ENCODE measurements around the gene PACSIN1.

The PACSIN1 gene

GRCh38 chr6:34549804-34550202 lies 83.9 kb downstream of the PACSIN1 start:
- Histone ChIP-seq H3K36me3 (ENCODE audit: control insufficient read depth in 5 of 5, insufficient read depth in 5 of 5, low read length in 5 of 5) (no peaks in the 10 kb centered on the region), H3K4me3 (ENCODE audit: low read depth in 1 of 5, low read length in 5 of 5) (no peak overlapping the region), H3K9me3 (ENCODE audit: control insufficient read depth in 5 of 5, low read length in 5 of 5) (no peaks in the 10 kb centered on the region), H3K4me1 (ENCODE audit: control insufficient read depth in 5 of 5, insufficient read depth in 5 of 5, low read length in 5 of 5) (peaks cover 0 to 17% (median 3%) of the 10 kb centered on the region in 5 donors), H3K27ac (ENCODE audit: low read depth, low read length) (no peak overlapping the region), H3K9ac (ENCODE audit: low read length in 5 of 5) (no peak overlapping the region), H3K27me3 (ENCODE audit: control insufficient read depth in 5 of 5, insufficient read depth in 4 of 5, low read length in 5 of 5) (peaks cover 0 to 3% (median 0%) of the 10 kb centered on the region in 5 donors)

- no peak overlapping the region for H3K4me3 ChIP-seq (ENCODE audit: low read depth in 1 of 5, low read length in 5 of 5)
- no peak overlapping the region for H3K27ac ChIP-seq (ENCODE audit: low read depth, low read length)
- no peaks in the 10 kb centered on the region for H3K9me3 ChIP-seq (ENCODE audit: control insufficient read depth in 5 of 5, low read length in 5 of 5)
- no peaks in the 10 kb centered on the region for H3K36me3 ChIP-seq (ENCODE audit: control insufficient read depth in 5 of 5, insufficient read depth in 5 of 5, low read length in 5 of 5)
- peaks cover 0 to 7% (median under 1%) of the 10 kb centered on the region in 5 donors for H3K27me3 ChIP-seq (ENCODE audit: control insufficient read depth in 5 of 5, insufficient read depth in 4 of 5, low read length in 5 of 5)
- no peak overlapping the region for H3K9ac ChIP-seq (ENCODE audit: low read length in 5 of 5)
- peaks cover 0 to 12% (median 3%) of the 10 kb centered on the region in 5 donors for H3K4me1 ChIP-seq (ENCODE audit: control insufficient read depth in 5 of 5, insufficient read depth in 5 of 5, low read length in 5 of 5)
Measured at GRCh38 chr6:34551720-34552119, 85.8 kb downstream of the PACSIN1 start.

DNA sequence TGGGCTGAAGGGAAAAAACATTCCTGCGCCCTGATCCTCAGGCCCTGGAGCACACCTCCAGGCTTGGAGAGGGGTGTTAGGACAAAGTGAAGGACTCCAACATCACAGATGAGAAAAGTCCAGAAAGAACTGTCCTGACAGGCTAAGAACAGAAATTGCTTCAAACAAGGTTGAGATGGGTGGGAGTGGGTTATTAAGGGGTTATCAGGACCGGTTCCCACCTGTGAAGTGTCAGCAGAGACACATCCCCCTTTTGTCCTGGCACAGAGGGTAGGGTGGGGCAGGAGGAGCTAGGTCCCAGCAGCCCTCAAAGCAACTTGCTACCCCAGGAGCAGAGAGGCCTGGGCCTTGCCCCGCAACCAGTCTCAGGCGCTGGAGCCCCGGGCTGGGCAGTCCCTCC lies 86.7 kb downstream of the PACSIN1 start:
- no peak overlapping the region for H3K4me3 ChIP-seq (ENCODE audit: low read depth in 1 of 5, low read length in 5 of 5)
- H3K9me3 ChIP-seq (ENCODE audit: control insufficient read depth in 5 of 5, low read length in 5 of 5) = no peaks in the 10 kb centered on the region
- H3K4me1 ChIP-seq (ENCODE audit: control insufficient read depth in 5 of 5, insufficient read depth in 5 of 5, low read length in 5 of 5) = peaks cover 0 to 7% (median 0%) of the 10 kb centered on the region in 5 donors
- H3K36me3 ChIP-seq (ENCODE audit: control insufficient read depth in 5 of 5, insufficient read depth in 5 of 5, low read length in 5 of 5) = no peaks in the 10 kb centered on the region
- H3K27me3 ChIP-seq (ENCODE audit: control insufficient read depth in 5 of 5, insufficient read depth in 4 of 5, low read length in 5 of 5) = peaks cover 0 to 9% (median 3%) of the 10 kb centered on the region in 5 donors
- no peak overlapping the region for H3K9ac ChIP-seq (ENCODE audit: low read length in 5 of 5)
- no peak overlapping the region for H3K27ac ChIP-seq (ENCODE audit: low read depth, low read length)

GRCh38 chr6:34553146-34553545 lies 87.3 kb downstream of the PACSIN1 start:
- Histone ChIP-seq H3K27ac (ENCODE audit: low read depth, low read length) (no peak overlapping the region), H3K9ac (ENCODE audit: low read length in 5 of 5) (no peak overlapping the region), H3K9me3 (ENCODE audit: control insufficient read depth in 5 of 5, low read length in 5 of 5) (peaks cover under 1 to 2% (median 1%) of the 10 kb centered on the region in 5 donors), H3K36me3 (ENCODE audit: control insufficient read depth in 5 of 5, insufficient read depth in 5 of 5, low read length in 5 of 5) (no peaks in the 10 kb centered on the region), H3K4me1 (ENCODE audit: control insufficient read depth in 5 of 5, insufficient read depth in 5 of 5, low read length in 5 of 5) (peaks cover 0 to 7% (median 0%) of the 10 kb centered on the region in 5 donors), H3K4me3 (ENCODE audit: low read depth in 1 of 5, low read length in 5 of 5) (no peak overlapping the region), H3K27me3 (ENCODE audit: control insufficient read depth in 5 of 5, insufficient read depth in 4 of 5, low read length in 5 of 5) (peaks cover 0 to 9% (median 3%) of the 10 kb centered on the region in 5 donors)

DNA sequence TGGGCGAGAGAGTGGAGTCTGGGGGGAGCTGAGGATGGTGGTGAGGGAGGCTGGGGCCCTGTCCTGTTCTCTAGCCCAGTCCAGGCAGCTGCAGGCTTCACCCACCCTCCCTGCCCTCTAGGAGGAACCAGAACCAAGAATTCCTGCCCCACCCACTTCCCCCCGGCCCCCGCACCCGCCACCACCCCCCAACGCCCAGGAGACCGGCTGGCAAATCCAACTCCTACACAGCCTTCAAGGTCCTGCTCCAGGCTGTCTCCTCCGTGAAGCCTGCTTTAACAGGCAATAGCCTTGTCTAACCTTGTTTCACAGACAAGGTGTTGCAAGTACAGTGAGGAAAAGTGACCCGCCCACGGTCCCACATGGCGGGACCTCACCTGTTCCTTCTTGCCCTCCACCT lies 87.9 kb downstream of the PACSIN1 start:
- Histone ChIP-seq H3K27me3 (ENCODE audit: control insufficient read depth in 5 of 5, insufficient read depth in 4 of 5, low read length in 5 of 5) (peaks cover 0 to 9% (median 3%) of the 10 kb centered on the region in 5 donors), H3K9me3 (ENCODE audit: control insufficient read depth in 5 of 5, low read length in 5 of 5) (peaks cover 4 to 7% (median 6%) of the 10 kb centered on the region in 5 donors), H3K4me1 (ENCODE audit: control insufficient read depth in 5 of 5, insufficient read depth in 5 of 5, low read length in 5 of 5) (peaks cover 0 to 7% (median 0%) of the 10 kb centered on the region in 5 donors), H3K36me3 (ENCODE audit: control insufficient read depth in 5 of 5, insufficient read depth in 5 of 5, low read length in 5 of 5) (no peaks in the 10 kb centered on the region), H3K4me3 (ENCODE audit: low read depth in 1 of 5, low read length in 5 of 5) (no peak overlapping the region), H3K9ac (ENCODE audit: low read length in 5 of 5) (no peak overlapping the region), H3K27ac (ENCODE audit: low read depth, low read length) (no peak overlapping the region)

GRCh38 chr6:34554291-34555006 lies 88.6 kb downstream of the PACSIN1 start:
- Histone ChIP-seq H3K9me3 (ENCODE audit: control insufficient read depth in 5 of 5, low read length in 5 of 5) (peaks cover 4 to 7% (median 6%) of the 10 kb centered on the region in 5 donors), H3K9ac (ENCODE audit: low read length in 5 of 5) (no peak overlapping the region), H3K4me3 (ENCODE audit: low read depth in 1 of 5, low read length in 5 of 5) (no peak overlapping the region), H3K27me3 (ENCODE audit: control insufficient read depth in 5 of 5, insufficient read depth in 4 of 5, low read length in 5 of 5) (peaks cover 0 to 9% (median 3%) of the 10 kb centered on the region in 5 donors), H3K36me3 (ENCODE audit: control insufficient read depth in 5 of 5, insufficient read depth in 5 of 5, low read length in 5 of 5) (no peaks in the 10 kb centered on the region), H3K4me1 (ENCODE audit: control insufficient read depth in 5 of 5, insufficient read depth in 5 of 5, low read length in 5 of 5) (peaks cover 0 to 7% (median 0%) of the 10 kb centered on the region in 5 donors), H3K27ac (ENCODE audit: low read depth, low read length) (no peak overlapping the region)

- no peaks in the 10 kb centered on the region for H3K36me3 ChIP-seq (ENCODE audit: control insufficient read depth in 5 of 5, insufficient read depth in 5 of 5, low read length in 5 of 5)
- H3K27me3 ChIP-seq (ENCODE audit: control insufficient read depth in 5 of 5, insufficient read depth in 4 of 5, low read length in 5 of 5) = peaks cover 0 to 9% (median 3%) of the 10 kb centered on the region in 5 donors
- no peak overlapping the region for H3K27ac ChIP-seq (ENCODE audit: low read depth, low read length)
- peaks cover 4 to 7% (median 6%) of the 10 kb centered on the region in 5 donors for H3K9me3 ChIP-seq (ENCODE audit: control insufficient read depth in 5 of 5, low read length in 5 of 5)
- peaks cover 0 to 5% (median 0%) of the 10 kb centered on the region in 5 donors for H3K4me1 ChIP-seq (ENCODE audit: control insufficient read depth in 5 of 5, insufficient read depth in 5 of 5, low read length in 5 of 5)
- H3K9ac ChIP-seq (ENCODE audit: low read length in 5 of 5) = no peak overlapping the region
- H3K4me3 ChIP-seq (ENCODE audit: low read depth in 1 of 5, low read length in 5 of 5) = no peak overlapping the region
Measured at GRCh38 chr6:34555007-34555322, 89.1 kb downstream of the PACSIN1 start.

DNA sequence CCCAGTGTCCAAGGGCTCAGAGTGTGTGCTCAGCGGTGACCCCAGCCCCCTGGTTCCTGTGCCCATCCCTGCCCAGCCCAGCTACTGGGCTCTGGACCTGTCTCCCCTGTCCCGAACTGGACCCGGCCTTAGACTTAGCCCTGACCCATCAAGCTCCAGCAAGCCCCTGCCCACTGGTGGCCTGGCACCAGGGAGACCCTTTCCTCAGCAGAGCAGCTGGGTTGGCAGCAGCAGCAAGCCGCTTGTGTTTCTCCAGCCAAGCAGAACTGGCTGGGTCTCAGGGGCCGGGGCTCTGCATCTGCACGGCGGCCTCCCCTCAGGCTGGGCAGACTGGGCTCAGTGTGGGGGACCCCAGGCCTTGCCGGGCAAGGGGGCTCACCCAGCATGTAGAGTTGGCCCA lies 89.5 kb downstream of the PACSIN1 start:
- H3K4me3 ChIP-seq (ENCODE audit: low read depth in 1 of 5, low read length in 5 of 5) = no peak overlapping the region
- H3K9me3 ChIP-seq (ENCODE audit: control insufficient read depth in 5 of 5, low read length in 5 of 5) = peaks cover 4 to 7% (median 6%) of the 10 kb centered on the region in 5 donors
- H3K36me3 ChIP-seq (ENCODE audit: control insufficient read depth in 5 of 5, insufficient read depth in 5 of 5, low read length in 5 of 5) = no peaks in the 10 kb centered on the region
- no peak overlapping the region for H3K9ac ChIP-seq (ENCODE audit: low read length in 5 of 5)
- peaks cover 0 to 9% (median 3%) of the 10 kb centered on the region in 5 donors for H3K27me3 ChIP-seq (ENCODE audit: control insufficient read depth in 5 of 5, insufficient read depth in 4 of 5, low read length in 5 of 5)
- peaks cover 0 to under 1% (median 0%) of the 10 kb centered on the region in 5 donors for H3K4me1 ChIP-seq (ENCODE audit: control insufficient read depth in 5 of 5, insufficient read depth in 5 of 5, low read length in 5 of 5)
- H3K27ac ChIP-seq (ENCODE audit: low read depth, low read length) = no peak overlapping the region

GRCh38 chr6:34556031-34556471 lies 90.2 kb downstream of the PACSIN1 start, which contains the start of gene SPDEF:
Gene SPDEF (minus strand): TSS chr6:34556329. CDS start chr6:34544455, 11,874 bp downstream.
- no peak within 1 kb of the TSS for H3K4me3 ChIP-seq (ENCODE audit: low read depth in 1 of 5, low read length in 5 of 5)
- peaks cover 0 to 6% (median 3%) of the 10 kb centered on the region in 5 donors for H3K27me3 ChIP-seq (ENCODE audit: control insufficient read depth in 5 of 5, insufficient read depth in 4 of 5, low read length in 5 of 5)
- no peaks in the 10 kb centered on the region for H3K4me1 ChIP-seq (ENCODE audit: control insufficient read depth in 5 of 5, insufficient read depth in 5 of 5, low read length in 5 of 5)
- H3K27ac ChIP-seq (ENCODE audit: low read depth, low read length) = no peak within 1 kb of the TSS
- peaks cover 4 to 7% (median 6%) of the 10 kb centered on the region in 5 donors for H3K9me3 ChIP-seq (ENCODE audit: control insufficient read depth in 5 of 5, low read length in 5 of 5)
- no peaks in the 10 kb centered on the region for H3K36me3 ChIP-seq (ENCODE audit: control insufficient read depth in 5 of 5, insufficient read depth in 5 of 5, low read length in 5 of 5)
- no peak within 1 kb of the TSS for H3K9ac ChIP-seq (ENCODE audit: low read length in 5 of 5)

DNA sequence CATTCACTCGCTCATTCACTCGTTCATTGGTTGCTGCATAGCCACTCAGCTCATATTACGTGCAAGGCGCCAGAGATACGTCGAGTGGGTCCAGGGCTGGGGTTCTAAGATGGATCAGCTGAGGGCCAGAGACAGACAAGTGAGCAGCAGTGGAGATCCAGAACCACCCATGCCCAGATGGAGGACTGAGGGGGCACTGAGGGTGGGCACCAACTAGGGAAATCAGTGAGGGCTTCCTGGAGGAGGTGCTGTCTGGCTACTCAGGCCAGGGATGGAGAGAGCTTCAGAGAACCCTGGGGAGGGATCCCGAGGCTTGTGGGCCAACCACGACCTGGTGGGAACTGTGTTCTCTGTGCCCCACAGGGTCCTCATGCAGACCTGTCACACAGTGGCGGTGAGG lies 90.6 kb downstream of the PACSIN1 start:
- Histone ChIP-seq H3K27me3 (ENCODE audit: control insufficient read depth in 5 of 5, insufficient read depth in 4 of 5, low read length in 5 of 5) (peaks cover 0 to 6% (median 3%) of the 10 kb centered on the region in 5 donors), H3K9ac (ENCODE audit: low read length in 5 of 5) (no peak overlapping the region), H3K36me3 (ENCODE audit: control insufficient read depth in 5 of 5, insufficient read depth in 5 of 5, low read length in 5 of 5) (no peaks in the 10 kb centered on the region), H3K4me3 (ENCODE audit: low read depth in 1 of 5, low read length in 5 of 5) (no peak overlapping the region), H3K27ac (ENCODE audit: low read depth, low read length) (no peak overlapping the region), H3K4me1 (ENCODE audit: control insufficient read depth in 5 of 5, insufficient read depth in 5 of 5, low read length in 5 of 5) (no peaks in the 10 kb centered on the region), H3K9me3 (ENCODE audit: control insufficient read depth in 5 of 5, low read length in 5 of 5) (peaks cover 4 to 7% (median 6%) of the 10 kb centered on the region in 5 donors)

All from subcutaneous abdominal adipose tissue (tissue), 5 donors.